Body of pancreas (tissue), 4 donors: ENCODE data around the gene ARHGAP1.

Experiments used
- CTCF ChIP-seq, 7 experiments: fragments of 450-650 bp in 4 of 7; fragments of 200-600 bp in 3 of 7; sonication (generic) in 3 of 7; IDR thresholded peaks; one replicate each; pipeline ENCODE4 v1.5.1; 2016 to 2019; ENCODE audit warnings: antibody characterized with exemption in 7 of 7
- POLR2A ChIP-seq, 3 donors: fragments of 450-650 bp; IDR thresholded peaks; one replicate each; pipeline ENCODE4 v1.6.1; 2016; ENCODE audit warnings: antibody characterized with exemption in 3 of 3, mild to moderate bottlenecking in 2 of 3

- no peak for TF ChIP-seq CTCF (IDR thresholded peaks at IDR 0.05)
- TF ChIP-seq POLR2A (IDR thresholded peaks at IDR 0.05) = no peak
Measured at GRCh38 chr11:46728659-46729040, 28.2 kb upstream of the ARHGAP1 start.
